SKM-1 (cell line): Measurements from ENCODE around the gene ABCA10.

Experiments used
- DNase-seq: peaks from one replicate; lab custom pipeline; 2025; ENCODE audit not compliant: unreplicated experiment; lab: John Stamatoyannopoulos, UW

Gene ABCA10

GRCh38 chr17:69105907-69106730, 122.5 kb downstream of the ABCA10 start:
- DNase-seq, result no peak

DNA sequence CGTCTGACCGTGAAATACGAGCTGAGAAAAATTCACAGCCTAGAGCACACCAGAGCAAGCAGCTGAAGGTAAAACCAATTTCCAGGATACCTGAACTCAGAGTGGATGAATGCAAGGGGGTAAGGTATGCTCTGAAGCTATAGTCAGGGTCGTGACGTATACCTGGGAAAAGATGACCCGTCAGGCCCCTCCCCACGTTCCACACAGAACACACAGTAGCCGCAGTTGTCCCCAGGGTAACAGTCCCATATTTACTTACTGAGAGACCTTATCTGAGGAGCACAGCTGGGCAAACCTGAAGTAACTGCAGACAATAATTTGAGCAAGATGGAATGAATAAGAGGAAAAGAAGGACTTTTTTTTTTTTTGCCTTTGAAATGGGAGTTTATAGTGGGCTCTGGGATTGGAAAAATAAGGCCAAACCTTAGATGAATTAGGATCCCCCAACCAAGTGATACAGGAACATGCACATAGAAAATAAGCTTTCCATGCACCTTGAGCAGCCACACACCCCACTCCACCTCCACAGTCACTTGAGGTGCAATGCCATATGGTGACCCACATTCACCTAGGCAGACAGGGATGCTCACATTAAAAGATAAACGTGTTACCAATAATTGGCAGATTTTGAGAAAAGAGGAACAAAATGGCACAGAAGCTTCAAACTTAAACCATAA, 124.9 kb downstream of the ABCA10 start:
- DNase-seq, result no peak

- DNase-seq, result no peak
These were observed 130.0 kb downstream of the ABCA10 start for GRCh38 chr17:69098625-69099024.
